Frontal cortex (tissue), 4 donors: ENCODE data around the gene B4GALNT4. TPM values are rescaled to one million over a fixed set of nuclear protein-coding genes. Genes with fewer than 3 reads are reported as not detected.
A peak's percentile ranks its signal among the peaks of the same experiment; 100 is the strongest.
"Not testable (repeated sequence)": the region's sequence is repeated elsewhere in the genome, so short reads cannot be mapped to it uniquely, and the experiment has no call there.

Experiments used
- DNase-seq, 2 donors: peaks; one replicate each; pipeline ENCODE4 v3.0.0; 2012; ENCODE audit warnings: low spot score in 2 of 2
- FAIRE-seq: peaks from 2 replicates; lab custom pipeline; 2012; peaks lifted over from hg19 to GRCh38; lab: Jason Lieb, UNC
- total RNA-seq: library from RNA; depleted of rRNA; stranded (reverse); fragments of >200 nt; gene quantifications from one replicate; pipeline ENCODE4 v1.2.3, GENCODE V29; 2014
- donor health status: control.
- donor health status: control.
- donor health status: control.

The B4GALNT4 gene
- total RNA-seq, 1 donor from 2014 or later, result 88.9 TPM

- FAIRE-seq (no peak), DNase-seq (no peak)
Observed at GRCh38 chr11:403761-404431, 34.6 kb downstream of the B4GALNT4 start.

DNA sequence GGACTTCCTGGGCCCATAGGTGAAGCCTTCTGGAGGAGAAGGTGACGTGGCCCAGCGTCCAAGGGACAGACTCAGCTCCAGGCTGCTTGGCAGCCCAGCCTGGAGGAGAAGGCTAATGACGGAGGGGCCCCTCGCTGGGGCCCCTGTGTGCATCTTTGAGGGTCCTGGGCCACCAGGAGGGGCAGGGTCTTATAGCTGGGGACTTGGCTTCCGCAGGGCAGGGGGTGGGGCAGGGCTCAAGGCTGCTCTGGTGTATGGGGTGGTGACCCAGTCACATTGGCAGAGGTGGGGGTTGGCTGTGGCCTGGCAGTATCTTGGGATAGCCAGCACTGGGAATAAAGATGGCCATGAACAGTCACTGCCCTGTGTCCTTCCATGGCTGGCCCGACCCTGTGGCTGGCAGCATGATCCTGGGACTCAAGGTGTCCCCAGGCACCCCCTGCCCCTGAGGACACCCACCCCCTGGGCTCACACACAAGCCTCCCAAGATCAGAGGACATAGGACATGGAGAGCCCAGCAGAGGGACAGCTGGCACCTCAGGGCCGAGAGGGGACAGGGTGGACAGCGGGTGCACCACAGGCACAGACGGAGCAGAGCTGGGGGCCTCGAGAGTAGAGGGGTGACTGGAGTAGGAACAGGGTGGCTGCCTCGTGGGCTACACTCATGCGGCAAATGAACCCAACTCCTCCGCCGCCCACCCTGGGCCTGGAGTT, 35.4 kb downstream of the B4GALNT4 start:
- DNase-seq (no peak), FAIRE-seq (no peak)

DNA sequence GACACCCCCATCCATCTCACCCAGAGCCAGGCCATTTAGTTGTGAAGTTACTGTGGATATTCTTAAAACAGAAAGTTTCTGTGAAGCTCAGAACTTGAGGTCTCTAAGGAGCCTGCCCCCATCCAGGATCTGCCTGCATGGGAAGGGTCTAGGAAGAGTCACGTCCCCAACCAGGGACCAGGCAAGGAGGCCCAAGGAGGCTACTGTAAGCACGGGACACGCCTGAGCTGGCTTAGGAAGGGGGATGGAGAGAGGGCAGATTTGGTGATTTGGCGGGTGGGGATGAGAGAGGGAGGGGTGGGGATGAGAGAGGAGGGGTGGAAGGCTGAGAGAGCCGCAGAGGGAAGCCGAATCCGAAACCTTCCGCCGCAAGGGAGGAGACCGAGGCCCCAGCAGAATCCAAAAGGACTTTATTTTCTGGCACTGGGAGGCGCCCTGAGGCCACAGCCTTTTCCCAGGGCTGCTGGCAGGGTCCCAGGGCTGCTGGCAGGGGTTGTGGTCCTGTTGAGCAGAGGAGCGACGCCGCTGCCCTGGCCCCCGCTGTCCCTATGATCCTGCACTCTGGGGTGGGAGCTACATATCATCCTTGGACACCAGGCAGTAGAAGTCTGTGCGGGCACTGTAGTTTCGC, 36.1 kb downstream of the B4GALNT4 start:
- FAIRE-seq (no peak), DNase-seq (no peak)

GRCh38 chr11:405954-406795, 36.9 kb downstream of the B4GALNT4 start:
- DNase-seq, result no peak
- FAIRE-seq, result no peak

GRCh38 chr11:406796-407650, 37.7 kb downstream of the B4GALNT4 start:
- no peak for FAIRE-seq
- peak; percentile 89 to 95 for DNase-seq

- FAIRE-seq, result no peak
- no peak for DNase-seq
Observed at GRCh38 chr11:407651-408123, 38.4 kb downstream of the B4GALNT4 start.

DNA sequence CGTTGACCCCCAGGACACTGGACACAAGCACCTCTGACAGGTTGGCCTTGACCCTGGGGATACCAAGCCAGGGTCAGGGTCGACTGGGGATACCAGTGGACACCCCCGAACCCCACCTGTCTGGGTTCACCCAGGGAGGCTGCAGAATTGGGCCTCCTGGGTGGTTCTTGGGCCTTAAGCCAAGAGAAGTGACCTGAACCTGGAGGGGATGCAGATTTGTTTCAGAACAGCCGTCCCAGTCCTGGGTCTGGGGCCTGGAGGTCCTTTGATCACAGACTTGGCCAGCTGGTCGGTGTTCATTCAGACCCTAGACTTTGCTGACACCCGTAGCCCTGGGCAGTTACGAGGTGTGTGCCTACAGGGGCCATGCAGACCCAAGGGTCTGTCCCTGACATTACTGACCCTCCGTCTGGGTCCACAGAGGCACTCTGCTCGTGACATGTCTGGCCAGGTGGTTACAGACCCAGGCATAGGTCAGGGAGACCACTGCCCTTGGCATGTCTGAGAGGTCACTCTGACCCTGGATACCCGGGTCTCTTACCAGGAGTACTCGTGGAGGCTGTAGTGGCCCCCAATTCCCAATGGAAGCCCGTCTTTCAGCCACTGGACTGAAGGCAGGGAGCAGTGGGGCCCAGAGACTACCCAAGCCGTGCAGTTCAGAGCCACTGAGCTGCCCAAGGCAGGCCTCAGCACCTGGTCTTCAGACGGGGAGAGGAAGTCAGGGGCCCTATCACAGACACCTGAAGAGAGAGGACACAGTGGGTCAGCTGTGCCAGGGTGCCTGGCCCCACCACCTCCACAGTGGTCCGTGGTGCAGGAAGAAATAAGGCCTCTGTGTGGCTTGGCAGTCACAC, 39.1 kb downstream of the B4GALNT4 start:
- no peak for DNase-seq
- FAIRE-seq, result no peak

- FAIRE-seq, result no peak
- no peak for DNase-seq
Observed at GRCh38 chr11:409008-409599, 39.8 kb downstream of the B4GALNT4 start.

DNA sequence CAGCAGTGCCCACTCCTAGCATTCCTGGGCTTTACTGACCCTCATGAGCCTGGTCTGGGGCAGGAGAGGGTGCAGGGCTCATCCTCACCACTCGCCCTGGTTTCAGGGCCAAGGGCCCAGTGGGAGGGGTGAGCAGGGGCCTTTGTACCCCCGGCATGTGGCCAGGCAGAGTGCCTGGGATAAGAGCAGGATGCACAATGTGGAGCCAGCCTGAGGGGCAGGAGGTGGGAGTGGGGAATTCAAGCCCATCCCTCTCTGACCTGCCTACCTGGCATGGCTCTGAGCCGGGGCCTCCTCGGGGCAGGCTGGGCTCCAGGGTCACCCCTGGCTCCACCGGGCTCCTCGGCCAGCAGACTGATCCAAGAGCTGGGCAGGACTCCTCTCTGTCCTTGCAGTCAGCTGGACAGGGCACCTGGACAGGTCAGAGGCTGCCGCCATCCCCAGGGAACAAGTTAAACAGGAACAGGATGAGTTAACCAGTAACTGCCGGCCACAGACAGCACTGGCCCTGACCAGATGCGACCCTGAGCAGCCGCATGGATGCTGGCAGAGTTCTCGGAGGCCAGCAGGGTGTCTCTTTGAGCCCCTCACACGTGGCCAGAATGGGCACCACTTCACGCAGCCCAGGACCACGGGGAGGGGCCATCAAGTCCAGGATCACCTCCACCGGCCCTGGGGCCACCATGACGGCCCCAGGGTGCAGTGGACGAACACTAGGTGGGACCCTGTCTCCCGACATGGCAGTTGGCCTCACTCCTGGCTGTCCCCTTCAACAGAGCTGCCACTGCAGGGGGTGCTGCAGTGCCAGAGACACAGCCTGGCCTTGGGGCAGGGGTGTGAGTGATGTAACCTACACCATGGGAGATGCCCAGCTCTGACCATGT, 40.5 kb downstream of the B4GALNT4 start:
- FAIRE-seq, result no peak
- no peak for DNase-seq

DNA sequence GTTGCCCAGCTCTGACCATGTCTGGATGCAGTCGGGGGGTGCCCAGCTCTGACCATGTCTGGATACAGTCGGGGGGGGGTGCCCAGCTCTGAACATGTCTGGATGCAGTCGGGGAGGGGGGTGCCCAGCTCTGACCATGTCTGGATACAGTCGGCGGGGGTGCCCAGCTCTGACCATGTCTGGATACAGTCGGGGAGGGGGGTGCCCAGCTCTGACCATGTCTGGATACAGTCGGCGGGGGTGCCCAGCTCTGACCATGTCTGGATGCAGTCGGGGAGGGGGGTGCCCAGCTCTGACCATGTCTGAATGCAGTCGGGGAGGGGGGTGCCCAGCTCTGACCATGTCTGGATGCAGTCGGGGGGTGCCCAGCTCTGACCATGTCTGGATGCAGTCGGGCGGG, 41.4 kb downstream of the B4GALNT4 start:
- not testable (repeated sequence) for FAIRE-seq, DNase-seq

GRCh38 chr11:411520-411919, 42.2 kb downstream of the B4GALNT4 start:
- DNase-seq, FAIRE-seq: not testable (repeated sequence)

- no peak for FAIRE-seq
Observed at GRCh38 chr11:412641-413119, 43.4 kb downstream of the B4GALNT4 start.

DNA sequence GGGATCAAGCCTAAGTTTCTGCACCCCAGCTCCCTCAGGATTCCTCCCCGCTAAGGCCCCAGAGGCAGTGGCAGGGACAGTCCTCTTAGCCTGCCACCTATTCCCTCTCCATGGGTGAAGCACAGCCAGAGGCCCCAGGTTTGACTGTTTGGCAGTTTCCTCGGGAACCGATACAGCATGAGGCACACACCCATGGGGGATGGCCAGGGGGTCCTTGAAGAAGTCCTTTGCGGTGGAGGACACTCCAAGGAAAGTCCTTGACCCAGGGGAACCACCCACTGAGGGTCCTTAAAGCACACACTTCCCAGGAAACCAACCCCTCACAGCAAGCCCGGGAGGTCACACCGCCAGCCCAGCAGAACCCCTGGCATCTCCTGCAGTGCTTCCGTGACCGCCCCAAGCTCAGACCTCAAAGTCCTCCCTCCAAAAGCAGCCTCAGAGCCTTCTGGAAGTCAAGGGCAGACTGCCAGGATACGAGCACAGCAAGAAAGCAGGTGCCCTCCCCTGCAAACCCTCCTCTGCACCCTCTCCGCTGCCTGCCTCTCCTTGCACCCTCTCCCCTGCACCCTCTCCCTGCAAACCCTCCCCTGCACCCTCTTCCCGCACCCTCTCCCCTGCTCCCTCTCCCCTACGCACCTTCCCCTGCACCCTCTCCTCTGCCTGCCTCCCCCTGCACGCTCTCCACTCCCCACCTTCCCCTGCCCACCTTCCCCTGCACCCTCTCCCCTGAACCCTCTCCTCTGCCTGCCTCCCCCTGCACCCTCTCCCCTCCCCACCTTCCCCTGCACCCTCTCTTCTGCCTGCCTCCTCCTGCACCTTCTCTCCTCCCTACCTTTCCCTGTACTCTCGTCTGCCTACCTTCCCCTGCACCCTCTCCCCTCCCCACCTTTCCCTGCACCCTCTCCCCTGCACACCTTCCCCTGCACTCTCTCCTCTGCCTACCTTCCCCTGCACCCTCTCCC, 44.1 kb downstream of the B4GALNT4 start:
- DNase-seq, result no peak
- no peak for FAIRE-seq

More at GRCh38 chr11:412641-413119, 43.4 kb downstream of the B4GALNT4 start:
- no peak for DNase-seq

DNA sequence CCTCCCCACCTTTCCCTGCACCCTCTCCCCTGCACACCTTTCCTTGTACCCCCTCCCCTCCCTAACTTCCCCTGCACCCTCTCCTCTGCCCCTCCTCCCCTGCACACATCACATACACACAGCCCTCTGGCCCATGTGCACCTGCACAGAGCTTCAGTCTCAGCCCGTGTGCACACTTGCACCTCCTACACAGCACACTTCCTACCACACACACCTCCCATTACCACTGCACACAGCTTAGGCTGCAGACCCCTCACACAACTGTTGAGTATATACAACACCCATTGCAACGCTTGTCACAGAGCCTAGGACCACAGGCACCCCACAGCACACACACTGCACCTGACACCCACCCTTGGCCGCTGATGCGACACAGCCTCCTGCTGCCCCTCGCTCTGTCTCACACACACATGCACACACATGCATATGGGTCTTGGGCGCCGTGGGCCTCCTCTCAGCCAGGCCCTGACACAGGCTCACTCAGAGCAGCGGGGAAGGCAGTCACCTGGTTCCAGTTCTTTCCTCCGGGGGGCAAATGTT, 45.1 kb downstream of the B4GALNT4 start:
- FAIRE-seq (no peak), DNase-seq (no peak)

DNA sequence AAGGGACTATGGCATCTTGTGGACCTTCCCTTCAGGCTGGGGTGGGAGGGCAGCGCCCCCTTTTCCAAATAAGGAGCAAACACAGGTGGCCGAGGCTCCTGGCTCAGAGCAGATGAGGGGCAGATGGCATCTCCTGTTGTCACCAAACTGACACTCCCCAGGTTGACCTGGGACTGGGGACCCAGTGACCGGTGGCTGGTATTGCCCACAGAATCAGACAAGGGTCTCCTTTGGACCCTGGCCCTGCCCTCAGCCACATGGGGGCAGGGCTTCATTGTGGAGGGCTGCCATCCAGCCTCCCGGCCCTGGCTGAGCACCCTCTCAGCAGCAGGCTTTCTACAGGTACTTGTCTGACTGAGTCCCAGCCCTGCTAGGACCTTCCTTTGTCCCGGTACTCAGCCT, 46.3 kb downstream of the B4GALNT4 start:
- no peak for DNase-seq

More for the DNA sequence above, 46.3 kb downstream of the B4GALNT4 start:
- no peak for FAIRE-seq
